ENCODE measurements around the gene CD164.

DNA sequence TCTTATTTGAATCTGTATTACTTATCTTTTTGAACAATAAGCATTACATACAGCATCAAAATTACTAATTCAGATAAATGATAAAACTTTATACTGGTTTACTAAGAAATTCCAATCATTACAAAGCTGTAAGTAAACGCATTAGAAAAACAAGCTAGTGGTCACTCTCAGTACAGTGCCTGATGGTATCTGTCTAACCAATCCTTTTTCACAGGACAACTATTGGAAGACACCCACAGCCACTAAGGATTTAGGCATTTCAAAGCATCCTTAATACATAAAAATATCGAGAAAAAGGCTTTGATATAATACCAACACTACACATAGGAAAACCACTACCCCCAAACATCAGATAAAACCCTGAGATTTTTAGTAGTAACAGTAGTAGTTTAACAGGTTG, 2.6 kb downstream of the CD164 start:
- TF ChIP-seq, protein P1, sequence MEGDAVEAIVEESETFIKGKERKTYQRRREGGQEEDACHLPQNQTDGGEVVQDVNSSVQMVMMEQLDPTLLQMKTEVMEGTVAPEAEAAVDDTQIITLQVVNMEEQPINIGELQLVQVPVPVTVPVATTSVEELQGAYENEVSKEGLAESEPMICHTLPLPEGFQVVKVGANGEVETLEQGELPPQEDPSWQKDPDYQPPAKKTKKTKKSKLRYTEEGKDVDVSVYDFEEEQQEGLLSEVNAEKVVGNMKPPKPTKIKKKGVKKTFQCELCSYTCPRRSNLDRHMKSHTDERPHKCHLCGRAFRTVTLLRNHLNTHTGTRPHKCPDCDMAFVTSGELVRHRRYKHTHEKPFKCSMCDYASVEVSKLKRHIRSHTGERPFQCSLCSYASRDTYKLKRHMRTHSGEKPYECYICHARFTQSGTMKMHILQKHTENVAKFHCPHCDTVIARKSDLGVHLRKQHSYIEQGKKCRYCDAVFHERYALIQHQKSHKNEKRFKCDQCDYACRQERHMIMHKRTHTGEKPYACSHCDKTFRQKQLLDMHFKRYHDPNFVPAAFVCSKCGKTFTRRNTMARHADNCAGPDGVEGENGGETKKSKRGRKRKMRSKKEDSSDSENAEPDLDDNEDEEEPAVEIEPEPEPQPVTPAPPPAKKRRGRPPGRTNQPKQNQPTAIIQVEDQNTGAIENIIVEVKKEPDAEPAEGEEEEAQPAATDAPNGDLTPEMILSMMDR (IDR thresholded peaks at IDR 0.05), result no peak
- no peak for TF ChIP-seq POLR2A (IDR thresholded peaks at IDR 0.05)

Measured in thyroid gland (tissue), 4 donors.